HG03565 (cell line): ENCODE results near the gene CDC42EP2.

Experiments used
- ATAC-seq: cut with Tn5 transposase; IDR thresholded peaks from one replicate; pipeline ENCODE4 v1.9.1; 2021; ENCODE audit warnings: mild to moderate bottlenecking, moderate library complexity; ENCODE audit not compliant: unreplicated experiment

CDC42EP2 gene

GRCh38 chr11:65355013-65355775 is 40.5 kb downstream of the CDC42EP2 start:
- ATAC-seq: no peak

GRCh38 chr11:65355776-65356393 is 41.2 kb downstream of the CDC42EP2 start:
- ATAC-seq: no peak

GRCh38 chr11:65356394-65356972 is 41.8 kb downstream of the CDC42EP2 start:
- ATAC-seq: no peak

- ATAC-seq: no peak
Observed at GRCh38 chr11:65357856-65358356, 43.2 kb downstream of the CDC42EP2 start.

- peak; percentile 43 for ATAC-seq
Observed at GRCh38 chr11:65362320-65362931, 47.8 kb downstream of the CDC42EP2 start.

GRCh38 chr11:65362966-65363365 is 48.3 kb downstream of the CDC42EP2 start:
- no peak for ATAC-seq

GRCh38 chr11:65363770-65364169 is 49.1 kb downstream of the CDC42EP2 start:
- no peak for ATAC-seq

GRCh38 chr11:65366340-65366773 is 51.7 kb downstream of the CDC42EP2 start:
- no peak for ATAC-seq

- ATAC-seq: no peak
Observed at GRCh38 chr11:65370659-65371049, 56.0 kb downstream of the CDC42EP2 start.
